GM10266 (cell line): Measurements from ENCODE around the gene SYT11.

Experiments used
- DNase-seq: peaks from one replicate; pipeline ENCODE4 v3.0.0; 2012; ENCODE audit errors: extremely low spot score
- TF ChIP-seq, protein P1 (sequence below): IDR thresholded peaks from 2 replicates; pipeline ENCODE4 v1.5.1; 2012; ENCODE audit warnings: mild to moderate bottlenecking, low read depth; ENCODE audit not compliant: control insufficient read depth, insufficient read depth; ENCODE audit errors: missing control alignments

Gene SYT11

DNA sequence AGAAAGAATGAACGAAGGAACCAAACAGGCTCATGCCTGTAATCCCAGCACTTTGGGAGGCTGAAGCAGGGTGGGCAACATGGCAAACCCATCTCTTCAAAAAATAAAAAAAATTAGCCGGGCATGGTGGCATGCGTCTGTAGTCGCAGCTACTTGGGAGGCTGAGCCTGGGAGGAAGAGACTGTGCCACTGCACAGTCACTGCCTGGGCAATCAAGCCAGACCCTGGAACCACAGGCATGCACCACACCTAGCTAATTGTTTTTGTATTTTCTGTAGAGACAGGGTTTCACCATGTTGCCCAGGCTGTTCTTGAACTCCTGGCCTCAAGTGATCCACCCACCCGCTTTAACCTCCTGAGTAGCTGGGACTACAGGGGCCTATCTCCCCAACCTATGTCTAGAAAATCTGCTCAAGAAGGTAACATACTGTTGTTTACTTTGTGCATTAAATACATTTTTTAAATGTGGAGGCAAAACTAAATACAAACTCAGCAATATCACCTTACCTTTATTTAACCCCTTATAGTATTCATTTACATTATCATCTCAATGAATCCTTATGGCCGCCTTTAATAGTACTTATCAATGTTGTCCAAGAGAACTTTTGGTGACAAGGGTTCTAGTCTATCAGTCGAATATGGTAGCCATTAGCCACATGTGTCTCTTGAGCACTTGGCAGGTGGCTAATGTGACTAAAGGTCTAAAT is 72.1 kb downstream of the SYT11 start:
- TF ChIP-seq, protein P1, sequence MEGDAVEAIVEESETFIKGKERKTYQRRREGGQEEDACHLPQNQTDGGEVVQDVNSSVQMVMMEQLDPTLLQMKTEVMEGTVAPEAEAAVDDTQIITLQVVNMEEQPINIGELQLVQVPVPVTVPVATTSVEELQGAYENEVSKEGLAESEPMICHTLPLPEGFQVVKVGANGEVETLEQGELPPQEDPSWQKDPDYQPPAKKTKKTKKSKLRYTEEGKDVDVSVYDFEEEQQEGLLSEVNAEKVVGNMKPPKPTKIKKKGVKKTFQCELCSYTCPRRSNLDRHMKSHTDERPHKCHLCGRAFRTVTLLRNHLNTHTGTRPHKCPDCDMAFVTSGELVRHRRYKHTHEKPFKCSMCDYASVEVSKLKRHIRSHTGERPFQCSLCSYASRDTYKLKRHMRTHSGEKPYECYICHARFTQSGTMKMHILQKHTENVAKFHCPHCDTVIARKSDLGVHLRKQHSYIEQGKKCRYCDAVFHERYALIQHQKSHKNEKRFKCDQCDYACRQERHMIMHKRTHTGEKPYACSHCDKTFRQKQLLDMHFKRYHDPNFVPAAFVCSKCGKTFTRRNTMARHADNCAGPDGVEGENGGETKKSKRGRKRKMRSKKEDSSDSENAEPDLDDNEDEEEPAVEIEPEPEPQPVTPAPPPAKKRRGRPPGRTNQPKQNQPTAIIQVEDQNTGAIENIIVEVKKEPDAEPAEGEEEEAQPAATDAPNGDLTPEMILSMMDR: no peak
- no peak for DNase-seq

GRCh38 chr1:155932081-155932480 is 72.7 kb downstream of the SYT11 start:
- TF ChIP-seq, protein P1: no peak
- no peak for DNase-seq

DNA sequence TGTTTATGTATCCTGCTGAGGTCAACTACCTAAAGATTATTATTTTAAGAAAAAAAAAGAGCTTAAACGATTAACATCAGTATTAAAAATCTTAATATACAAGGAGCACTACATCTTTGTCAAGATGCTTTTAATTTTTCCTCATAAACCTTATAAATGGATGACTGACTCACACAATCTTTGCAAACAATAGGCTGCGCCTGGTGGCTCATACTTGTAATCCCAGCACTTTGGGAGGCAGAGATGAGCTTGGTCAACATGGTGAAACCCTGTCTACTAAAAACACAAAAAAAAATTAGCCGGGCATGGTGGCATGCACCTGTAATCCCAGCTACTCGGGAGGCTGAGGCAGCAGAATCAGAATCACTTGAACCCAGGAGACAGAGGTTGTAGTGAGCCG is 73.1 kb downstream of the SYT11 start:
- no peak for DNase-seq
- TF ChIP-seq, protein P1: no peak

DNA sequence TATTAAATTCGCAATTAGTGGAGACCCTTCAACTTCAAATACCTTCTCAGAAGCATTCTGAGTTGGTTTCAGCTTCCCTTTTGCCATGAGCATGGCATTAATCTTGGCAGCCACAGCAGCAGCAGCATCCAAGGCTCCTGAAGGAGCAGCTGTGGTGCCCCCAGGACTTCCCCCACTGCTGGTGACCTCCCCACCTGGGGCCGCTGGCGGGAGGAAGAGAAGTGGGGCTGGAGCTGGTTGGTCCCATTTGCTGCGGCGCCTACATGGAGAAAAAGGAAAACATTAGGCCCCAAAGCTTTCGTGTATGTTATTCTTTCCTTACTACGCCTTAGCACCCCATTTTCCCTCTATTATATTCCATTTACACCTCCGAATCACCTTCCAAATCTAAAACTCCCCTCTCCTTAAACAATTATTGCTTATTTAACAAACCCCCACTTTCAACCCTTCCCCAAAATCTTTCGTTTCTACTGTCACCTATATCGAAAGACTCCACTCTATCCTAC is 74.3 kb downstream of the SYT11 start:
- no peak for DNase-seq
- TF ChIP-seq, protein P1: no peak

DNA sequence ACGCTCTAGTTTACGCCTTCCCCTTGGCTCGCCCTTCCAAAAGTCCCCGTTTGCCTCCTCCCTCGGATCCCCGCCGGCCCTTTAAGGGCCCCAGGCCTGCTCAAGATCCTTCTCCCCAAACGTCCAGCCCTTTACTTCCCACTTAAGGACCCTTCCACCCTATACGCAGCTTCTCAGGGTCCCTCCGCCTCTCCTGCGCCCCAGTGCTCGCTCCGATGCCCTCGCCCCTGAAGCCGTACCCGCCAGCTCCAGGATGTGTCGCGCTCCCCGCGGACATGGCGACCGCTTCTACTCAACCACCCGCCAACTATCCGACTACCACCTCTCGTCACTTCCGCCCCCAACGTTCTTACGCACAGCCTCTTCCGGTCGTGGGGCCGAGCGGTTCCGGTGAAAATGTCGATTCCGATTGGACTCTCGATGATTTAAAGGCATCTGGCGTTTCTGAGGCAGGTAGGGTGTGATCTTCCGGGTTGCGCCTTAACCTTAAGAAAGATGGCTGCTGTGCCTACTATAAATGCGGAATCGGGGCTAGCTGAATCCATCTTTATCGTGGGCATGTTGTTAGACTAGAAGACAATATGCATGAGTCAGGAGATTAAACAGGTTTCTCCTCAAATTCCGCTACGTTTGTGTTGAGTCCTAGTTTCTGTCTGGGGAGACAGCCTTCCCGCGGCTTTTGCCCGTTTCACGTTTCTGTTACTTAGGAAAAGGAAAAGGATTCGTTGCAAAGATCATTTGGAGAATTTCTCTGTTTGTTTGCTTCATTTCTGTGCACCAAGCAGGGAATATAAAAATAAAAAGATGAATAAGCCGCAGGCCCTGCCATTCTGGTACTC is 74.9 kb downstream of the SYT11 start, which contains the start of gene KHDC4:
TSS of gene KHDC4 (minus strand) at position 317 of the 839 bp plus-strand sequence. CDS start at position 277, 40 bp downstream.
- TF ChIP-seq, protein P1: peak; percentile 11
- peak; percentile 91 for DNase-seq
